Peyer's patch (tissue), 4 donors: ENCODE measurements around the gene PDE4D.

Experiments used
- POLR2A ChIP-seq, 2 donors: fragments of 450-650 bp; IDR thresholded peaks; one replicate each; pipeline ENCODE4 v1.5.1; 2017; ENCODE audit warnings: antibody characterized with exemption in 2 of 2, mild to moderate bottlenecking in 2 of 2, moderate library complexity in 2 of 2
- TF ChIP-seq, protein P1 (sequence below), 6 experiments: fragments of 450-650 bp in 4 of 6; fragments of 200-600 bp in 2 of 6; sonication (generic) in 1 of 6; IDR thresholded peaks; one replicate each; pipeline ENCODE4 v1.5.1; 2017 to 2019; ENCODE audit warnings: antibody characterized with exemption in 6 of 6, mild to moderate bottlenecking in 3 of 6, moderate library complexity in 1 of 6

DNA sequence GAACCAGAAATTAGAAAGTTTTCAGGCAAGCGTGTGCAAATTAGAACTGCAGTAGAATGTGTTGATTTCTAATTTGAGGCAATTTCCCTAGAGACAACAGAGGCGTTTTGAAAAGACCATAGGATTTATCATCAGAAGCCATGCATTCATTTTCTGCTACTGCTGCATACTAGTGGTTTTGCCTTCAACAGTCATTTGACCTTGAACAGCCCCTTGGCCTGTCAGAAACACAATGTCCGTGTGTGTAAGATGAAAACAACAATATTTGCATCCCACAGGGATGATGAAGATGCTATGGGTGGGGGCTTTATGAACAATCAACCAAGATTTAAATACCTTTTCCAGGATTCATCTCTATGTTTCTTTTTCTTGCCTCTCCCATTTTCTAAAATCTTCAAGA lies 73.7 kb downstream of the PDE4D start:
- TF ChIP-seq, protein P1, sequence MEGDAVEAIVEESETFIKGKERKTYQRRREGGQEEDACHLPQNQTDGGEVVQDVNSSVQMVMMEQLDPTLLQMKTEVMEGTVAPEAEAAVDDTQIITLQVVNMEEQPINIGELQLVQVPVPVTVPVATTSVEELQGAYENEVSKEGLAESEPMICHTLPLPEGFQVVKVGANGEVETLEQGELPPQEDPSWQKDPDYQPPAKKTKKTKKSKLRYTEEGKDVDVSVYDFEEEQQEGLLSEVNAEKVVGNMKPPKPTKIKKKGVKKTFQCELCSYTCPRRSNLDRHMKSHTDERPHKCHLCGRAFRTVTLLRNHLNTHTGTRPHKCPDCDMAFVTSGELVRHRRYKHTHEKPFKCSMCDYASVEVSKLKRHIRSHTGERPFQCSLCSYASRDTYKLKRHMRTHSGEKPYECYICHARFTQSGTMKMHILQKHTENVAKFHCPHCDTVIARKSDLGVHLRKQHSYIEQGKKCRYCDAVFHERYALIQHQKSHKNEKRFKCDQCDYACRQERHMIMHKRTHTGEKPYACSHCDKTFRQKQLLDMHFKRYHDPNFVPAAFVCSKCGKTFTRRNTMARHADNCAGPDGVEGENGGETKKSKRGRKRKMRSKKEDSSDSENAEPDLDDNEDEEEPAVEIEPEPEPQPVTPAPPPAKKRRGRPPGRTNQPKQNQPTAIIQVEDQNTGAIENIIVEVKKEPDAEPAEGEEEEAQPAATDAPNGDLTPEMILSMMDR (IDR thresholded peaks at IDR 0.05) = no peak
- TF ChIP-seq POLR2A (IDR thresholded peaks at IDR 0.05) = no peak
